HL-60/S4 (cell line): Measurements from ENCODE around the gene CPEB2.

ENCODE experiments used
- in situ Hi-C: fragments of 300-500 bp; cut with MboI; formaldehyde crosslinking; loops from 2 replicates; pipeline ENCODE4 v1.14.3; 2022; ENCODE audit warnings: low sequenced_read_pairs

CPEB2 gene

DNA sequence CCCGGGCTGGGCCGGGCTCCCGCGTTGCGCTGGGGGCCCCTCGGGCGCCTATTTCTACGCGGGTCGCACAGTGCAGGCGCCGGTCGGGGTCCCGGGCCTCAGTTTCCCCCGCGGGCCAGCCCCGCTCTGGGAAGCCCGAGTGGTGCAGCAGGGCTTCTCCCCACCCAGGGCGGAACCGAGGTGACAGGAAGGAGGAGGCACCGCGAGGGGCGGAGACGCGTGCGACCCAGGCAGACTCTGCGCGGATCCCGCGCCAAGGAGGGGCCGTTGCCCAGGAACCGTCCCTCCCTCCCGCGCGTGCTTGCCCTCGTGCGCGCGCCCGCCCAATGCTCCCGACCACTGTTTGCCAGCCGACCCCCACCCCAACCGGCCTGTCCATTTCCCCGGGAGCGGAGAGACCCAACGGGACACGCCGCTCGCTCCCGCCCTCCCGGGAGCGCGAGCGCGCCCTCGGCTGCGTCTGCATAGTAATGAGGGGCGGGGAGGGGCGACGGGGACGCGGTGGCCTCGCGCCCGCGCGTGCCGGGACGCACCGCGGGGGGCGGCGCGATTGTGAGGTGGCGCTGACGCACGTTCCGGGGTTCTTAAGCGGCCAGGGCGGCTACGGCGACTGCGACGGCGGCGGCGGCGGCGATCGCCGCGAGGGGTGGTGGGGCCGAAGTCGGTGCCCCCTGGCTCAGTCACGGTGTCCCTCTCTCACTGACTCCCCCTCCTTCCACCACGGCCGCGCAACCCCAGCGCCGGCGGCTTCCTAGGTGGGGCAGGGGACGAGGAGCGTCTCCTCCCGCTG lies at the start of gene CPEB2:
CPEB2 (plus strand) TSS at position 613 of the 790 bp plus-strand sequence. CDS start 193 bp downstream, outside the sequence.
- in situ Hi-C loops: no loop called here

DNA sequence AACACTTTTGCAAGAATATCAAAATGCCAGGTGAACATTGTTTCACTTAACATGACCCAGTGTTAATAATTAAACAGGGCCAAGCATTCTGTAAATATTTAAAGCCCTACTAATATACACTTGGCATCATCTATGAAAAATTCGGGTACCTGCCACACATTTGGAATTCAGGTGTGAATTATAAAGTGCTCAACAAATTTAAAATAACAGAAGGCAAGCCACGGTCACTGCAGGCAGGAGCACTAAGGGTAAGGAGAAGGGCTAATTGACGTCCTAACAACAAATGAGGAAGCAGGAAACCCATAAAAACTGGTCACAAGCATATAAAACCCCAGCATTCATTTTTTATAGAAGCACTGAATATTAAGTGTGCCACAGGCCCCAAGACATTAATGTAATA lies 43.8 kb upstream of the CPEB2 start:
- in situ Hi-C loops: no loop called here

DNA sequence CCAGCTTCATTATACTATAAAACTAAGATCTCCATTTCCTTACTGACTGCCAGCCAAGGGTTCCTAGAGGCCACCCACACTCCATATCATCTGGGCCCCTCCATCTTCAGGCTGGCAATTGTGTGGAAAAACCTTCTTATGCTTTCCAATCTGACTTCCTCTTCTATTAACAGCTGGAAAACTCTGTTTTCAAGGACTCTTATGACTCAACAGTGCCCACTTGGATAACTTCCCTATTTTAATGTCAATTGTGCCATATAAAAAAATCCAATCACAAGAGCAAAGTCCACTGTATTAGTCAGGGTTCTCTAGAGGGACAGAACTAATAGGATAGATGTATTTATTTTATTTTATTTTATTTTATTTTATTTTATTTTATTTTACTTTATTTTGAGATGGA lies 41.0 kb upstream of the CPEB2 start:
- in situ Hi-C loops: no loop called here

DNA sequence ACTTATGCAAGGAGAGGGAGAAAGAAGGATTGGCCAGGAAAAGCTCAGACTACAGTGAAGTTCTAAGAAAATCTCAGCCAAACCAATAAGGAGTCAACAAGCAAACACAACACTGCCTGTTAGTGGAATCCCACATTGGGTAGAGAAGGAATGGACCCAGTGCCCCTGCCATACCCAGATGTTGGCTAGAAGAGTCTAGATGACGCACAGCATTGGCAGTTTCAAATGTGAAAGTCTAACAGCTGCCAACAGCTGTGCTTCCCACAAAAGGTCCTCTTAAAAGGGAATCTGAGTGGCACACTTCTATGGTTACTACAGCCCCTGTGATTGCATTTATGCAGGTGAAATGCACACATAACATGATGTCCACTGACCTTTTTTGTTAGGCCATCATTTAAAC lies 37.2 kb upstream of the CPEB2 start:
- in situ Hi-C loops: no loop called here

DNA sequence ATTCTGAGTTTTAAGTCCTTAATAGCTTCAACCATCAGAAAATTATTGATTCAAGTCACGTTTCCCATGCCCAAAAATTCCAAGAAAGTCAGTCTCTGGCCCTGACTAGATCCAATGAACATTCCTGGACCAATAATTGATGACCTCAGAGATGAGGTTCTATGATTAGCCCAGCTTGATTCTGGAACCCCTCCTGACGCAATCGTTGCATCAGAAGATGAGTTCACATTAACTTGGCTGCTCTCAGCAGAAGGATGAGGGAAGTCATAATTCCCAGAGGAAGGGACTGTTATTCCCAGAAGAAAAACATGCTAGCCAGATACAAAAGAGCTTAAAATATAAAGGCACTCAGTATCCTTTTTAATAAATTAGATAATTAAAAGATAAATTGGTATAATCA lies 34.3 kb upstream of the CPEB2 start:
- in situ Hi-C loops: no loop called here

DNA sequence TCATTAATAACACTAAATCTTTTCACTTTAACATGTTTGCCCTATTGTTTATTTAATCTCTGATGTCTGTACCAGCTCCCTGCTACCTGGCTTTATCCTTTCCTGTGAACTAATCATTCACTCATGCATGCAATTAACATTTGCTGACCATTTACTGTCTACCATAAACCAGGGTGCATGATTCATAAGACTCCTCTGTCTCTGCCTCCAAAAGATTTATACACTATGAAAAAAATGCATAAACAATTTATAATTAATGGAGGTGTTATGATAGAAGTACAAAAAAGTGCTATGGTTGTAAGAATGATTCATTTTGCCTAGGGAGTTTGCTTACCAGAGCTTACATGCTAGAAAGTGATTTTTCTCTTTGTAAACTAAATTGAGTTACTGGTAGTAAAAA lies 24.5 kb upstream of the CPEB2 start:
- in situ Hi-C loops: no loop called here

DNA sequence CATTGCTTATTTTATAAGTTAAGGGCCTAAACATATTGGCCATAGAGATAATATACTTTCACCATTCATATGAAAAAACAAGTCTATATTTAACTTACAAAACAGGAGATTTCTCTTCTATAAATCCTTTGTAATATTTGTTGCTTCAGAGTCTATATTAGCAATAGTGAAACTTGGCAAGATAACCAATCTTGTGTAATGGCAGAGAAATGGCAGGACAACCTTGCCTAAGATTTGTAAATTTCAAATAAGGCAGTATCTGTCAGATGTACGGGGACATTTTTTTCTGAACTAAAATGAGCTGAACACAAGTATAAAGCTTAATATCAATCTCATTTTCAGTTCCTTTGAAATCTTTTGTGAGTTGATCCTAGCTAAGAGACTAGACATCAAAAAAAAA lies 17.8 kb upstream of the CPEB2 start:
- in situ Hi-C loops: no loop called here

DNA sequence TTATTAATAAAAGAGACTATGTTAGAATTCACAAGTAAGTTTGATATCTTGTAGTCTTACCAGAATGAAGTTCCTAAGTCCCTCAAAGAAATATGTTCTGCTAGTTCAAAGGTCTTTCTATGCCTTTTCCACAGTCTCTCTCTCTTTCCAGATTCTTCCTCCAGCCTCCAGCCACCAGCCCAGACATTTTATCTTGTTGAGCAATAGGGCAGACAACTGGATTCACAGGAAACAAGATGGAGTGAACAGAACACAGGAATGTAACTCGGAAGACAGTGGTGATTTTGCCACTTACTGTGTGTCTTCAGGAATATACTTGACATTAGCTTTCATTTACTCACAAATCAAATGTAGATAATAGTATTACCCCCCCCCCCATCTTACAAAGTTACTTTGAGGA lies 17.1 kb upstream of the CPEB2 start:
- in situ Hi-C loops: no loop called here

DNA sequence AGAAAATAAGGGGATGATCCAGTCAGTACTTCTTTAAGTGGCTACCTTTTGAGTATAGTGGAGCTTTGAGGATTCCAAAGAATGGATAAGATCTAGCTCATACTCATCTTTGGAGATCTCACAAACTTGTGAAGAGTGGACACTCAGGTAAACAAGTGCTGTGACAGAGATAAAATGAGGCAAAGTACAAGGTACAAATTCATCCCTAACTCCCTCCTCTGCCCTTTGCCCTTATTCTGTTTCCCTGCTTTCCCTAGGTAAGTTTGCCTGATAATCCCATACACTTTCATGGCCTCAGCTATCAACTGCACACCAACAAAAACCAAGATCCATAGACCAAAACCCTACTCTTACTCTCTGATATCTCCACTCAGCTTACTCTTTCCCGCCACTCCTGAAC lies 16.4 kb upstream of the CPEB2 start:
- in situ Hi-C loops: no loop called here

DNA sequence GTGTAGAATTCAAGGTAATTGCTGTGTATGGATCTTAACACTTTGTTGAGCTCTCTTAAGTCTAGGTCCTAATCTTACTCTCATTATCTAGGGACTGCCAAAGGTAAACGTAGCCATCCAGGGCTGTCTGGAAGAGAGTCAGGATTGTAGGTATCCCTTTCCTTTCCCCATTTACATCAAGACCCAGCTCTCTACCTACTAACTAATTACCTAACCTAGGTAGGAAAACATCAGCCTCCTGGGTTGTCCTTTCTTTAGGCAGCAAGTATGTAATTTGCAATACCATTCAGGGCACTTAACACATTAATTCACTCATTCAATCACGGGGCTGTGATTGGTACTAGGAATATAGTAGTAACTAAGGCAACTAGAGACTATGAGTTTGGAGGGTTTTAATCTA lies 15.2 kb upstream of the CPEB2 start:
- in situ Hi-C loops: no loop called here

DNA sequence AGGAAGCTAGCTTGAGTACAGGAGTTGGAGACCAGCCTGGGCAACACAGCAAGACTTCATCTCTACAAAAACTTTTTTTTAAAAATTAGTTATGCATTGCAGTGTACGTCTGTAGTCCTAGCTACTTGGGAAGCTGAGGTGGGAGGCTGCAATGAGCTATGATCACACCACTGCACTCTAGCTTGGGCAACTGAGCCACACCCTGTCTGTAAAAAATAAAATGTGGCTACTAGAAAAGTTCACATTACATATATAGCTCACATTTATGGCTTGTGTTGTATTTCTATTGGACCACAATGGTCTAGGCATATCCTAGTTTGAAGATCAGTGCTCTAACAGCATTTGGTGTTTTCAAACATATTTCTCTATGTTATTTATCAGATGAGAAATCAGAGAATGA lies 11.8 kb upstream of the CPEB2 start:
- in situ Hi-C loops: no loop called here

DNA sequence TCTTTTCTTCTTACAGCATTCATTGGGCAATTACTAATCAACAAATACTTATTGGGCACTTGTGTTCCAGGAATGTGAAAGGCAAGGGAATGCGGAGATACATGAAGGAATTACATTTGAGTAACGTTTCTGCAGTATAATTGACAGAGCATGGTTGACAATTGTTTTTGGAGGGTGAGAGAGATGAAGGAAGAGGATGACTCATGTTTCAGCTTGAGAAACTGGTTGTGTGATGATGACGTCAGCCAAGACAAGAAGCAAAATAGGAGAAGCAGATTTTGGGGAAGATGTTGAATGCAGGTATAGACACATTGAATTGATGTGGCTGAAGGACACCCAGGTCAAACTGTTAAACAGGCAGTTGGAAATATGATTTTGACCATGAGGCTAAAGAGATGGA lies 8.0 kb upstream of the CPEB2 start:
- in situ Hi-C loops: no loop called here

DNA sequence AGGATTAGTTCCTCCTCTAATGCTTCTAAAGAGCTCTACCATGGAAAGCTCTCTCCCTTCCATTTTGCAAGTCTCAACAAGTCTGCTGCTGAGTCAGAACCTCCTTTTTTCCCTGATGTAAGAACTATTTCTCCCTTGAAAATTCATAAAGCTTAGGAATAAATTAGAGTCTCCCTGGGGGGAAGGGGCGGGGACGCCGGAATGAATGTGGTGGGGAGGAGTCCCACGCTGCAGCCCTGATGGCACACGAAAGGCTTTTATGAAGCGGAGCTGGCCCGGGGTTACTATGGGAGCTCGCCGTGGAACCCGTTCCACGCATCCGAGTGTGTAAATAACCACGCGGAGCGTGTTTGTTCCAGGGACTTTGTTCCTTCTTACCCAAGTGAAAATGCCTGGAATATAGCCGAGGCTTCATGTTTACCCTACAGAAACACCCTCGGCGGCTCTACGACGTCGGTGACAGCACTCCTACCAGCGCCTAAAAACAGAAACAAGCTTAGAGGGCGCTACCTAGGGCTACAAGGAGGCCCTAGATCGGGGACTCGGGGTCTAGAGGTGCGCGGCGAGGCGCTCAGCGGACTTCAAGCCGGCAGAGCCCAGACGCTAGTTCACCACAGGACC lies 923 bp upstream of the CPEB2 start:
- in situ Hi-C loops: no loop called here

DNA sequence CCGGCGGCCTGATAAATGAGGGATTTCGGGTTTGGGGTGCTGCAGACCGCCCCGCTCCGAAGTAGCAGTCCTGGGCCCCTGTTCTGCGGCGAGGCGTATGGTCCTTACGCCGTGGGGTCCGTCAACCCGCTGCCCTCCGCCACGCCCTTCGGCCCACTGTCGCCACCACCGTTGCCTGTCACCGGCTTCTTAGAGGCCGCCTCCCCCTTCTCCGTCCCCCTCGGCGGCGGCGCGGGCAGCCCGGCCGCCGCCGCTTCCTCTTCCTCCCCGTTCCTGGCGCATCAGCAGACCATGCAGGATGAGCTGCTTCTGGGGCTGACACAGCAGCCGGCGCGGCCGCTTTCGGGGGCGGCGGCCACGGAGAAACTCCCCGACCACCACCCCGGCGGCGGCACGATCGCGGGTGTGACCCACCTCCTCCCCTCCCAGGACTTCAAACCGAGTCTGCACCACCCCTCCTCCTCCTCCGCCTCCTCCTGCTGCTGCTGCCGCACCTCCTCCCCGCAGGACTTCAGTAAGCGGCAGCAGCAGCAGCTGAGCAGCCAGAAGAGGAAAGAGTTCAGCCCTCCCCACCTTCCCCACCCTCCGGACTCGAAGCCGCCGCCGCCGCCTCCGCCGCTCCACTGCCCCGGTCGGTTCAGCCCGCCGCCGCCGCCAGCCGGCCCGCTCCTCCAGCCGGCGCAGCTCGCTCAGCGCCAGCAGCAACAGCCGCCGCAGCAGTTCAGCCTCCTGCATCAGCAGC lies 549 bp downstream of the CPEB2 start:
- in situ Hi-C loops: no loop called here

DNA sequence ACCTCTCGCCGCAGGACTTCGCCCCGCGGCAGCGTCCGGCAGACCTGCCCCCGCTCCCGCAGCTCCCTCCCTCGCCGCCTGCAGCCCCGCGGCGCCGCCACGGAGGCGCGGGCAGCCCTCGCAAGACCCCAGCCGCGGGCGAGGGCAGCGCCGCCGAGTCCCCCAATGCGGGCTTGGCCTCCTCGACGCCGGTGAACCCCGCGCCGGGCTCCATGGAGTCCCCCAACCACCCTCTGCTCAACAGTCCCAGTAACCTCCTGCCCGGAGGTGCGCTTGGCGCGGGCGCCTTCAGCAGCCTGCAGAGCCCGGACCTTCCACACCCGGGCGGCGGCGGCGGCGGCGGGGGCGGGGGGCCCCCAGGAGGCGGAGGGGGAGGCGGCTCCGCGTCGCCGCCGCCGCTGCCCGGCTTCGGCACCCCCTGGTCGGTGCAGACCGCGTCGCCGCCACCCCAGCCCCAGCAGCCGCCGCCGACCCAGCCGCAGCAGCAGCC lies 1.2 kb downstream of the CPEB2 start:
- in situ Hi-C loops: no loop called here

DNA sequence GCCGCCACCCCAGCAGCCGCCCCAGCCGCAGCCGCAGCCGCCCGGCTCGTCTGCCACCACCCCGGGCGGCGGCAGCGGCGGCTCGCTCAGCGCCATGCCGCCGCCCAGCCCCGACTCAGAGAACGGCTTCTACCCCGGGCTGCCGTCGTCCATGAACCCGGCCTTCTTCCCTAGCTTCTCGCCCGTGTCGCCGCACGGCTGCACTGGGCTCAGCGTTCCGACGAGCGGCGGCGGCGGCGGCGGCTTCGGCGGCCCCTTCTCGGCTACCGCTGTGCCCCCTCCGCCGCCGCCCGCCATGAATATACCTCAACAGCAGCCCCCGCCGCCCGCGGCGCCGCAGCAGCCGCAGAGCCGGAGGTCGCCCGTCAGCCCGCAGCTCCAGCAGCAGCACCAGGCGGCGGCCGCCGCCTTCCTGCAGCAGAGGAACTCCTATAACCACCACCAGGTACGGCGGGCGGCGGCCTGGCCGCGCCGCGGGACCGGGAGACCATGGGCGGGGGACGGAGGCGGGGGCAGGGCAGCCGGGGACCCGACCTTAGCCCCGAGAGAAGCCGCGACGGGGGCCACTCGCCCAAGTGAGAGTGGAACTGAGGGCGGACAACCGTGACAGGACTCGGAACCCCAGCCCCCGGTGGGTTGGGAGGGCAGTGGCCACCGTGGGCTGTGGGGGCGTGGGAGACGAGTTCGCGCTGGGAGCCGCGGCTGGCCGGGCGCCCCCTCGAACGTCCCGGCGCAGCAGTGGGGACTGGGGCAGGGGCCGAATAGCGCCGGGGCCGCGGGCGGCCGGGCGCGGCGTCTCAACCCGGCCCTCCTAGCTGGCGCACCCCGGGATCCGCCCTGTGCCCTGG lies 1.8 kb downstream of the CPEB2 start:
- in situ Hi-C loops: no loop called here

DNA sequence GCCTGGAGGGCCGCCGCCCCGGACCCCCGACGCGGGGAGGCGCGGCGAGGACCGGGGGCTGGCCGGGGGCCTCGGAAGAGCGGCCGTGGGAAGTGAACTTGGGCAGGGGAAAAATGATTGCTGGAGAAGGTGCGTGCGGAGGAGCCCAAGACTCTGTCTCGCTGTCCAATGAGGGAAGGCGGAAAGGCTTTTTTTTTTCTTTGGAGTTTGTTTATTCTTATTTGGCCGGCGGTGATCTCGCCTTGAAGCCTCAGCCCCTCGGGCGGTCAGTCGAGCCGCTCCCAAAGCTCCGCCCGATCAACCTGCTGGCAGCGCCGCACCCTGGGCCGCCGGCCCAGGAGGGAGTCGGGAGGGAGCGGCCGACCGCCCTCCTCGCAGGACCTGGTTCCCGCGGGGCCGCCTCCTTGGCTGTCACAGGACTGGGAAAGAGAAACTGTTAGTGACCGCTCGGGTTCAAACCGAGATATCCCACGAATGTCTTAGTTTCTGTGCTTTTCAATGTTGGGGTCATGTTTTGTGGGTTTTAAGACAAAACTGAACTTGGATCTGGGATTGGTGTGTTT lies 2.5 kb downstream of the CPEB2 start:
- in situ Hi-C loops: no loop called here

DNA sequence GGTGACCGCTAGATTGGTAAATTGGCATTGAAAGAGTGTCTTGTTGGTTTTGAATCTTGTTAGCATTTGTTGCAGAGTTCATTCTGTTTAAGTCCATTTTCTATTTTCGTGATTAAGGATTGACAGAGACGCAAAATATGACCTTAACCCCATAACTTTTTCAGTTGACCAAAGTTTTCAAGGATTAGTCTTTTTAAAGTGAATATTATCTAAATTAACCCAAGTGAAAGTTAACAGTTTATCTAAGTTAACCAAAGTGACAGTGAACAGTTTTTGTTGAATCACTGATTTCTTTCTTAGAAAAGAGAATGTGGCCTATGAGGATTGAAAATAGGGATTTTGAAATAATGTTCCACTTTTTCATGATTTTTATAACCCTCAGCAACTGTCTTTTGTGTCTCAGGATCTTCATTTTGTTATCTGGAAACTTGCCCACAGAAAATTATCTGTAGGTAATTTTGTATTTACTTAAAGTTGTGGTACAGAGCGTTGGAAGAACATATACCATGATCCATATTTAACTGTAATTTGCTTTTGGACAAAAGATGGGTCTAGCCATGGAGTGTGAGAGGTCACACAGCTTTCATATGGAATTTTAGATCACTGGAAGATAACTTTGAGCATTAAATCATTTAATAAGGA lies 3.3 kb downstream of the CPEB2 start:
- in situ Hi-C loops: no loop called here

DNA sequence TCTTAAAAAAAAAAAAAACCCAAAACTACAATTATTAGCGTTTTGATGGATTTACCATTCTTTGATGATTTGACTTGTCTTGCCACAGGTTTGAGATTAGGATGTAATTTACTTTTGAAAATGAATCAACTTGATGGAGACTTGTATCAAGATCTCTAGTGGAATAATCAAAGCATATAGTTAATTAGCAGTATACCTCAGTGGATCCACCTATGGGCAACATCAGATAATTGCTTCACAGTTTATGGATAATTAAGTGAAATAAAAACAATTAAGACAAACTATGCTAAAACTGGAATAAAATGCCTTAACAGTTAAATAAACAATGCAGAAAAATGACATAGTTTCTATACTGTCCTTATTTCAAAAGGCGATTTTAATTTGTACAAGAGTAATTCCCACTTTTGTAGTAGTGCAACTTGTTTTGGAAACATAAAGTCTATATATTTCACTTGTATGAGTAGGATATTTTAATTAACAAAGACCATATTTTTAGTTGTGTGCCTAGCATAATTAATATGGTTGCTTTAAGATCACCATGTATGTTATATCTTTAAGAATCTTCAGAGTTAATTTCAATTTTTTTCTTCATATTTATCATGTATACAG lies 4.2 kb downstream of the CPEB2 start:
- in situ Hi-C loops: no loop called here

DNA sequence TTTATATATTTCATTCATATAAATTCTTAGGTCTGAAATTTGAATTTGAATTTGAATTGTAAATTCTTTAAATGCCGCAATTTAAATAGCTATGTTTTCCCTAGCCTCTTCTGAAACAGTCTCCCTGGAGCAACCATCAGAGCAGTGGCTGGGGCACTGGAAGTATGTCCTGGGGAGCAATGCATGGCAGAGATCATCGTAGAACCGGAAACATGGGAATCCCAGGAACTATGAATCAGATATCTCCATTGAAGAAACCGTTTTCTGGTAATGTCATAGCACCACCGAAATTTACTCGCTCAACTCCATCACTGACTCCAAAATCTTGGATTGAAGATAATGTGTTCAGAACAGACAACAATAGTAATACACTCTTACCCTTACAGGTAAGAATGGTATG lies 4.9 kb downstream of the CPEB2 start:
- in situ Hi-C loops: no loop called here
